GM18870 (cell line): Measurements from ENCODE around the gene WDR13.

Experiments
- ATAC-seq: cut with Tn5 transposase; IDR thresholded peaks from one replicate; pipeline ENCODE4 v1.9.1; 2021; ENCODE audit warnings: moderate library complexity; ENCODE audit not compliant: unreplicated experiment

The WDR13 gene

DNA sequence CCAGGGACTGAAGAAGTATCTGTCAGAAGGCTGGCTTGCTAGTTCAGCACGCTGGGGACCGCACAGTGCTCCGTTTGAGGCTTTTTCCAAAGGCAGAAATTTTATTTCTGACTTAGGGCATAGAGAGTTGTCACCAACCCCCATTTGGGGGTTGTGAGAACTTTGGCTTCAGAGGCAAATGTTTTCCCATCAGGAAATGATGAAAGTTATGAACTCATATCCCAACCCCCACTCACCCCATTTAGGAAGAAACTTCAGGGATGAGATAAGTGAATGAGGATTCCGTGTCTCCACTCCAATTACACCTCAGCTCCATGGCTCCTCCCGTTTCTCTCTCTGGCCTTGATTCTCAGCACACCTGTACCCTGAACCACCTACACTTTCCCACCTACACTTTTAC is 4.3 kb upstream of the WDR13 start:
- ATAC-seq: no peak

DNA sequence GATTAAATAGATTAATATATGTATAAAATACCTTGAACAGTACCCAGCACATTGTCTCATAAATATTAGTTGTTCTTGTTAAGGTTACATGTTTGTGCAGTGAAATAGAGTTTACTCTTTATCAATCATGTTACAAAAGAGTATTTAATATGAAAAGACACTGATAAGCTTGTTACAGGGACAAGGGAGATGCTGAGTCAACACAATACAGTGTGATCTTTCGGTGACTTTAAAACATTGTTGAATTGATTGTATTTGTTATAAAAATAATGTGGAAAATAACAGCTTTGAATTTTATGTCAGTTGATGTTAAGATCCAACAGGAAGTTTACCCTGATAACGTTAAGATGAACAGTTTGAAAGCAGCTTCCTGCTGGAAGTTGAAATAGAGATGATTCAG is 1.4 kb upstream of the WDR13 start:
- ATAC-seq: no peak

DNA sequence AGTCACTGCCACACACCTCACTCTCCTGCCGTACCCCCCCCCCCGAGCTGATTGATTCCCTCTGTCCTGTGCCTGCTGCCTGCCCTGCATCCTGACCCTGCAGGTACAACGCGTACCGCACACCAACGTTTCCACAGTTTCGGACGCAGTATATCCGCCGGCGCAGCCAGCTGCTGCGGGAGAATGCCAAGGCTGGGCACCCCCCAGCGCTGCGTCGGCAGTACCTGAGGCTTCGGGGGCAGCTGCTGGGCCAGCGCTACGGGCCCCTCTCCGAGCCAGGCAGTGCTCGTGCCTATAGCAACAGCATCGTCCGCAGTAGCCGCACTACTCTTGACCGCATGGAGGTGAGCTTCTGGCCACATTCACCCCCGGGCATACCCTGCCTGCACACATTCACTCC is 1.3 kb downstream of the WDR13 start:
- ATAC-seq: no peak

DNA sequence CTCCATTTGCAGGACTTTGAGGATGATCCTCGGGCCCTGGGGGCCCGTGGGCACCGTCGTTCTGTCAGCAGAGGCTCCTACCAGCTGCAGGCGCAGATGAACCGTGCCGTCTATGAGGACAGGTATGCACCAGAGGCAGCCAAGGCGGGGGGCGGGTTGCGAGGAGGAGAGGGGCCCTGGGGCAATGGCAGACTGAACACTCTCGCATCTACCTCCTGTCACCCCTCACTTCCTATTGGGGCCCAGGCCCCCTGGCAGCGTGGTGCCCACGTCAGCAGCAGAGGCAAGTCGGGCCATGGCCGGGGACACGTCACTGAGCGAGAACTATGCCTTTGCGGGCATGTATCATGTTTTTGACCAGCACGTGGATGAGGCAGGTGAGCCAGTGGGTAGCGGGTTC is 2.0 kb downstream of the WDR13 start:
- ATAC-seq: no peak

DNA sequence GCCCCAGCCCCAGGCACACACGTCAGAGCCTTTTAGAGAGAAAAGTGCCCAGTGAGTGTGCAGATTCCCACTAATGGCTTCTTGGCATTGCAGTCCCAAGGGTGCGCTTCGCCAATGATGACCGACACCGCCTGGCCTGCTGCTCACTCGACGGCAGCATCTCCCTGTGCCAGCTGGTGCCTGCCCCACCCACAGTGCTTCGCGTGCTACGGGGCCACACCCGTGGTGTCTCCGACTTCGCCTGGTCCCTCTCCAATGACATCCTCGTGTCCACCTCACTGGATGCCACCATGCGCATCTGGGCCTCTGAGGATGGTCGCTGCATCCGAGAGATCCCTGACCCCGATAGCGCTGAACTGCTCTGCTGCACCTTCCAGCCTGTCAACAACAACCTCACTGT is 2.9 kb downstream of the WDR13 start:
- ATAC-seq: no peak

DNA sequence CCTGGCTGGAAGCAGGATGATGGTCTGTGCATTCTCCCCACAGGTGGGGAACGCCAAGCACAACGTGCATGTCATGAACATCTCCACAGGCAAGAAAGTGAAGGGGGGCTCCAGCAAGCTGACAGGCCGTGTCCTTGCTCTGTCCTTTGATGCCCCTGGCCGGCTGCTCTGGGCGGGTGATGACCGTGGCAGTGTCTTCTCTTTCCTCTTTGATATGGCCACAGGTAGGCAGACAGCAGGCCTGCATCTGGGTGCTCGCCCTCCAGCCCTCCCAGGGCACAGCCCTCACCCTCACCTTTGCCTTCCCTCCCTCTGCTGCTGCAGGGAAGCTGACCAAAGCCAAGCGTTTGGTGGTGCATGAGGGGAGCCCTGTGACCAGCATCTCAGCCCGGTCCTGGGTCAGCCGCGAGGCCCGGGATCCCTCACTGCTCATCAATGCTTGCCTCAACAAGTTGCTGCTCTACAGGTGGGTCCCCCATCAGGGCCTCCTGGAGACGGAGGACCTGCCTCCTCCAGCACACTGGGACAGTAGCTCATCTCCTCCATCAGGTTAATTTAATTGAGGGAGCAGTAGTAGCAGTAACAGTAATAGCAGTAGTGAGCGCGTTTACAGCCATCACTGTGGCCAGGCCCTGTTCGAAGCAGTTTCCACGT is 4.6 kb downstream of the WDR13 start:
- ATAC-seq: no peak

DNA sequence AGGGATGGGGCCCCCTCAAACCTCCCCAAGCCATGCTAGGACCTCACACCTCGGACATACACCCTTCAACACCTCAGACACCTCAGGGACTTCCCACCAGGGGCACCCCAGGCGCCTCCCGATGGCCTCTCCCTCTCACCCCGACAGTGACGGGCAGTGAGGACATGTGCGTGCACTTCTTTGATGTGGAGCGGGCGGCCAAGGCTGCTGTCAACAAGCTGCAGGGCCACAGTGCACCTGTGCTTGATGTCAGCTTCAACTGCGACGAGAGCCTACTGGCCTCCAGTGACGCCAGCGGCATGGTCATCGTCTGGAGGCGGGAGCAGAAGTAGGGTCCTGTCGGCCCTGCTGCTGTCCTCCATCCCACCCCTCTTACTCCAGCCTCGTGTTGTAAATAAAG is 7.4 kb downstream of the WDR13 start:
- ATAC-seq: no peak

DNA sequence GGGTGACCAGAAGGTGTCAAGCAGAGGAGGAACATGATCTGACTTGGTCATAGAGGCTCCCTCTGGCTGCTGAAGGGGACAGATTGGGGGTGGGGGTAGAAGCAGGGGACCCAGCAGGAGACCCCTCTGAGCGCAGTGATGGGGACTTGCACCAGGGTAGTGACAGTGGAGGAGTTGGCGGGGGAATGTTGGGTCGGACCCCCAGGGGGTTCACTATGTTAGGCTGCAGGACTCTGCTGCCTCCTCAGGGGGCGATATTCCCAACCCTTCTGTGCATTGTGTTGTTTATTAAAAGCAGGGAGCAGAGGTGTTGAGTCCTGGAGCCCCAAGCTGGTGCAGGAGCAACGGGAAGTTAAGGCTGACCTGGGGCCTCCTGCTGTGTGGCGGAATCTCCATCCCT is 8.8 kb downstream of the WDR13 start:
- ATAC-seq: no peak

DNA sequence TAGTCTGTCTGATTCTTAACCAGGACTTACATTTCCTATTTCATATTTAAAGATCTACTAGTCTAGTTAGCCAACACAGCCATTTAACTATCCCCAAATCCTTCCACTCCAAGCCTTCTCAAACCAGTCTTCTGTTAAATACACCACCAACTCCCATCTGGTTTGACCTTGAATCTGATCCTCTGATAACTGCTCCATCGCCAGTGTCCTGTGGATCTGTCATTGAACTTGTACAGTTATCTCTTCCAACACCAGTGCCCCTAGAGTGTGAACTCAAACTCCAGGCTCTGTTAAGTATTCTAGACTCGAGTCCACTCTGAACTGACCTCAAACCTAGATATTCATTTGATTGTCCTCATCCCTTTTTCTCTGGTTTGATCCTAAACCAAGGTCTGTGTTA is 14.4 kb downstream of the WDR13 start:
- ATAC-seq: no peak

DNA sequence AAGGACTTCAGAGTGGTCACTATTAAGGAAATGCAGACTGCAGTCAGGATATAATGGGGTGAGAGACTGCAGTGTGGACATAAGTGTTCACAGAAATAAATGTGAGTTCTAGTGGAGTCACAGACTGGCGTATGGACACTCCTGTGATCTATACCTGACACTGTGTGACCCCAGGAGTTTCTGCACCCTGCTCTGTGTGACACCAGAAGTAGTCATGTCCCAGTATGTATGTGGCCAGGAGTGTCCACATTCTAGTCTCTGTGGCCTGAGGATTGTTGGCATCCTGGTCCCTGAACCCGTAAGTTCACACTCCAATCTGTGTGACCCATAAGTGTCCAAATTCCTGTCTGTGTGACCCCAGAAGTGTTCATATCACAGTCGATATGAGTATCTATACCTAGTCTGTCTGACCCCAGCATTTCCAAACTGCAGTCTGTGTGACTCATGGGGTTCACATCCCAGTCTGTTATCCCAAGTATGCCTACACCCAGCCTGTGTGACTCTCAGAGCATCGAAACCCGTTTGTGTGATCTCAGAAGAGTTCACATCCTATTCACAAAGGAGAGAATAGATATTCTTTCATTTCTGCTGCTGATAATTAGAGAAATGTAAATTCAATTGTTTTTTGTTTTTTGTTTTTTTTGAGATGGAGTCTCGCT is 16.3 kb downstream of the WDR13 start:
- no peak for ATAC-seq

DNA sequence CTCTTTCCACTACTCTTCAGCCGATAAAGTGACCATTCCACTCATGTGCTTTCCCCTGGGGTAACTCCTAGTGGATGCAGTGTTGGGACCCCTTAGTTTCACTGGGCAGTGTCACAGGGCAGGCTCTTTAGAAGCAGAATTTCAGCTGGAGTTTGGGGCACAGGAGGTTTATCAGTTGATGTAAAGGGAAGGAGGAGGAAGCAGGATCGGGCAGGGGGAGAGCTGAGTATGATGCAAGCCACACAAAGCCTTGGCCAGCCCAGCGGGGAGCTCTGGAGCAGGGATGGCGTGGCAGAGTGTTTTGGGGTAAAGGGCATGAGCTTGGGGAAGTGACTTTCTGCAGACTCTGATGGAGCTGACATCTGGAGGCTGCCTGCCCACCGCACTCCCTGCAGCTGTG is 19.3 kb downstream of the WDR13 start:
- ATAC-seq: no peak

DNA sequence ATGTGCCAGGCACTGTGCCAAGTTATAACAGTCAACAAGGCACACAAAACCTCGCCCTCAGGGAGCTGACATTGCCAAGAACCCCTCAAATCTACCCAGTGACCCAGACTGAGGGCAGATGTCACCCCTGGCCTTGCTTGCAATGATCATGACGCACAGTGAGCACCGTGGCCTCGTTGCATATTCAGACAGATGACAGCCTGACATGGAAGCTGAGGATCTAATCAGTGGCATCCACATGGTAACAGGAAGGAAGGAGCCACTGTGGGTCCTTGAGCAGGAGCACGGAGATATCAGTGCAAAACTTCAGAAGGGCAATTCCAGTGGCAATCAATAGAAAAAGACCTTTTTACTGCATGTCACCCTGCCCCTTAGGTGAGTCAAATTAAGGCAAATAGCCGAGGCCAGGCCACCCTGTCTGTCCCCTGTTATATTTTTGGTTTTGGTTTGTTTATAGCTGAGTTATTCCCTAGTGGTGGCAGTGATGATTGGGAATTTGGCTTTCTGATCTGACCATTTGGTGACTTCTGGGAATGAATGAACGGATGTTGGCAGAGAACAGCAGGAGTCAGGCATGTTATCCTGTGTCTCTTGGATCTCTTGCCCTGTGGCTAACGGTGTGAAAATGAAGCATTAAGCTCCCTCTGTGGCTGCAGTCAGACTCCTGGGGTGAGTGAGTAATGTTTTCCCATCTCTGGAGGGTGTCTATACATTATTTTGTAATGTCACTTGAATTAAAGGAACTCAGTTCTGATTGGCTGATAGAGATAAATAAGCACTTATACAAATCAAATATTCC is 20.4 kb downstream of the WDR13 start:
- ATAC-seq: no peak

DNA sequence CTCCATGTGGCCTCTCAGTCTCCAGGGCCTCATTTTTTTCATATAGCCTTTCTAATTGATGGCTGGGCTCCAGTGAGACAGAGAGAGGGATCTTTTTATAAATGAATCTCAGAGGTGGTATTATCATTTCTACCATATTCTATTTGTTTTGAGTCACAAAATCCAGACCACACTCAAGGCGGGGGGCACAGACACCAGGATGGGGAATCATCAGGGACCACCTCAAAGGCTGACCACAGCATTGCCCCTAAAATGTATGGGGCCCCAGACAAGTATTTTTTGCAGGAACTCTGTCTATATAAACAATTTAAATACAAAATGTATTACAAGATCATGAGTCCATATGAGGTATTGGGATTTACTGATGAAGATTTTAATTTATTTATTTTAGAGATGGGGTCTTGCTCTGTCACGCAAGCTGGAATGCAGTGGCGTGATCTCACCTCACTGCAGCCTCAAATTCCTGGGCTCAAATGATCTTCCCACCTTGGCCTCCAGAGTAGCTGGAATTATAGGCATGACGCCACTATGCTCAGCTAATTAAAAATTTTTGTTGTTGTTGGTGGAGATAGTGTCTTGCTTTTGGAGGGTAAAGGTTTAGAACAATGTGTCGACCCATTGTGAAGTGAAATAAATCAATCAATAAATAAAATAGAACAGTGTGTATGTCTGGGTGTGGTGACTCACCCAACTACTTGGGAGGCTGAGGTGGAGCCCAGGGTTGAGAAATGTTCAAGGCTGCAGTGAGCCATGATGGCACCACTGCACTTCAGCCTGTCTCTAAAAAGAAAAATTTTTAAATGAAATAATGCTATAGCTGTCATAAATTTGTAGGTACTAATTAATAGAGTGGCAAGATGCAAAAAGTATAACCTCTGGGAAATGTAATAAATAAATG is 29.4 kb downstream of the WDR13 start:
- ATAC-seq: no peak

DNA sequence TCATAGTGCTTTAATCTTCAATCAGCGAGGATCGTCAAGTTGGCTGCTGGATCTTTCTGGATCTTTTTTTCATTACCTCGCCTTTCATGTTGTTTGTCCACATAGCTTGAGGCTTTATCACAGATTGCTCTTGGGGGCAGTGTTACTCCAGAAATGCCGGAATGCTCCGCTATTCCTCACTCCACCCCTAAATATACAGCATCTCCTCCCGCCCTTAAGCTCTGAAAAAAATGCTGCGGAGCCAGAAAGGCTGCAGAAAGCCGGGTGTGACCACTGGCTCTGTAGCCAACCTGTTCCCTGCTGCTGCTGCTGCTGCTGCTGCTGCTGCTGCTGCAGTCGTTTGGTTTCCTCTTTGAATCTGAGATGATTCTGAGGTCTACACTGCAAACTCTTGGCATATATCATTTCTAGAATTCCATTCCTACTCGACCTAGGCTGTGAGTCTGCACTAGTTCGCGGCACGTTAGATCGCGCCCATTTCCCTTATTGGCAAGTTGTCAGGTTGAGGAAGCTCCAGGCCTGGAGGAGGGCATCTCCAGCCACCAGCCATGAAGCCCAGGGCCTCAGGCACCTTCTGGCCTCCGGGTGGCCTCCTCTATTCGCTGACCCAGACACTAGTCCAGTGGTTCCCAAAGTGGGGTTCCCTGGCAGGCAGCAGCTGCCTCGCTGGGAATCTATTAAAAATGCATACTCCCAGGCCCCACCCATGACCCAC is 34.2 kb downstream of the WDR13 start:
- ATAC-seq: peak; percentile 86

DNA sequence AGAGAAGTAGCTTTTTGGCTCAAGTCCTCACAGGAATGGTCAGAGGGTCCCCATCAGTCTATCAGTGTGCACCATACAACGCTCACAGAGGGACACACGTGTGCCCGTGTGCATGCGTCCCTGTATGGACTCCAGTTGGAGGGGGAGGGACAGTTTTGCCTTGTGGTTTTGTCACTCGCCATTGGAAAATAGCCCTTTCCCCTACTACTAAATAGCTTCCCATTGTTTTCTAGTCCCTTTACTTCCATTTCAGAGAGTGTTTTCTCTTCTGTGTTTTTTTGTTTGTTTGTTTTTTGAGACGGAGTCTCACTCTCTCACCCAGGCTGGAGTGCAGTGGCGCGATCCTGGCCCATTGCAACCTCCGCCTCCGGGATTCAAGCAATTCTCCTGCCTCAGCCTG is 34.9 kb downstream of the WDR13 start:
- ATAC-seq: no peak

DNA sequence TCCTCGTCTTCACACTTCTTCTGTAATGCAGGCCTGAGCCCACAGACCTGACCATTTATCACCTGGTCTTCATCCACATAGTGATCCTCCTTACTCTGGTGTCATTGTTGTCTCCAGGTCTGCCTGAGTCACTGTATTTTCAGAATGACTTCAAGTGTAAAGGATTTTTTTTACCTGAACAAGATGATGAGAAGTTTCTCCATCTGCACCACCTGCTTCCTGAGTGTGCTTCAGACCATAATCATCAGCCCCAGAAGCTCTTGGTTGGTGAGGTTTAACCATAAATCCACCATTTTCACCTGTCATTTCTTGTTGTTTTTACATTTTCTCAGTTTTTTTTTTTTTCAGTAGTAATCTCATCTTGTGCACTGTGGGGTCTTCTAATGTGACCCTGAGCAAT is 39.0 kb downstream of the WDR13 start:
- no peak for ATAC-seq

DNA sequence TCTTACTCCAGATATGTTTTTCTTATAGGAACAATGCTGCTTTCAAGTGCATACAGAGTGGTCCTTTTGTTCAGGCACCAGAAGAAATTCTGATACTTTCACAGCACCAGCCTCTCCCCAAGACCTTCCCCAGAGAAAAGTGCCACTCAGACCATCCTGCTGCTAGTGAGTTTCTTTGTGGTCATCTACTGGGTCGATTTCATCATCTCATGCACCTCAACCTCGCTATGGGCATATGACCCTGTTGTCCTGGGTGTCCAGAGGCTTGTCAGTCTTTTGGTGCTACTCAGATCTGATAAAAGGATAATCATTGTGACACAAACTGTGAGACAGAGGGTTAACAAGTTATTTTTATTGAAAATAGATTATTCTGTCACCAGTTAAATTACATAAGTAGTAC is 39.5 kb downstream of the WDR13 start:
- no peak for ATAC-seq

DNA sequence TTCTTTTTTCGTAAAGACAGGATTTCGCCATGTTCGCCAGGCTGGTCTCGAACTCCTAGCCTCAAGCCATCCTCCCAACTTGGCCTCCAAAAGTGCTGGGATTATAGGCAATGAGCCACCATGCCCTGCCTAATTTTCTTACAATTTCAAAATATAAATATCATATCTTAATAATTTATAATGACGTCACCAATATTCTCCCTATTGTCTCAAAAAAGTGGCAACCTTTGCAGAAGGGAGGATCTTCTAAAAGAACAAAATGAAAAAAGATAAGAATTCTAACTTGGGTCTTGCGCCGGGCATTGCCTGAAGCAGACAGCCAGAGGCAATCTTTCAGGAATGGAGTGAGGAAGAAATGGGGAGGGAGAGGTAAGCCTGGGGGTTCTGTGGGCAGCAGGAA is 48.4 kb downstream of the WDR13 start:
- no peak for ATAC-seq

DNA sequence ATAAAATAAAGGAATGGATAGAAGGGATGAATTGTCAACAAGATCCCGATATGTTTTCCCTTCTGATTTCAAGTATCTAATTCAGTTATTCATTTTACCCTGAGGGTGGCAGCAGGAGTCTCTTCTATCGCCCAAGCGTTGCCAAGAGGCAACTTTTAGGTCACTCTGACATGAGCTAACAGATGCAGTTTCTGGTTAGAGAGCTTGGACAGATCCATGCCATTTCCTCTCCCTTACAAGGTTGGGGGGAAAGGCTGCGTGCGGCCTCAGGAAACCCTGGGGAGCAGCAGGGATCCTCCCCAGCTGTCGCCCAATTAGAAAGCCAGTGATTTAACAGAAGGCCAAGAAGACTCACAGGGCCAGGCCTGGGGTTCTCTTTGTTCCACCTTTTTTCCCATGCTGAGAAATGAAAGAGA is 51.1 kb downstream of the WDR13 start:
- ATAC-seq: no peak

DNA sequence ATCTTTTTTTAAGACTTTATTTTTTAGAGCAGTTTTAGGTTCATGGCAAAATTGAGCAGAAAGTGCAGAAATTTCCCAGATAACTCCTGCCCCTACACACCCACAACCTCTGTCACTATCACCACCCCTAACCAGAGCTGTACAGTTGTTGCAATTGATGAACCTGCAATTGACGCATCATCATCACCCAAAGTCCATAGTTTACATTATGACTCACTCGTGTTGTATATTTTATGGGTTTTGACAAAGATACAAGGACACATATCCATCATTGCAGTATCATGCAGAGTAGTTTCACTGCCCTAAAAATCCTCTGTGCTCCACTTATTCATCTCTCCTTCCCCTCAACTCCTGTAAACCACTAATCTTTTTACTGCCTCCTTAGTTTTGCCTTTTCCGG is 51.8 kb downstream of the WDR13 start:
- no peak for ATAC-seq
